PC-3 (cell line): Measurements from ENCODE around the gene TPM1. TPM values are rescaled to one million over a fixed set of nuclear protein-coding genes. Genes with fewer than 3 reads are reported as not detected.
A peak's percentile ranks its signal among the peaks of the same experiment; 100 is the strongest.

Source experiments
- ATAC-seq: fragments of 200-7000 bp; cut with Tn5 transposase; 2 replicates; pipeline ENCODE4 v1.9.1; 2020; ENCODE audit warnings: mild to moderate bottlenecking, moderate library complexity
- BruUV-seq: library from RNA; stranded (reverse); fragments of 400-500 nt; replicated peaks from 2 replicates; lab custom pipeline; 2021; lab: Mats Ljungman, UMichigan
- CTCF ChIA-PET: fragments of 300-600 bp; sonication (Branson Sonifier 250); formaldehyde crosslinking; loops from one replicate; lab custom pipeline; 2022; ENCODE audit warnings: antibody characterized with exemption; lab: Charles Lee
- POLR2A ChIA-PET: fragments of 300-600 bp; sonication (Branson Sonifier 250); formaldehyde crosslinking; loops from one replicate; lab custom pipeline; 2022; ENCODE audit warnings: antibody characterized with exemption; ENCODE audit not compliant: unreplicated experiment; lab: Charles Lee
- DNase-seq: peaks from one replicate; pipeline ENCODE4 v3.0.0-alpha.2; 2015
- H2AFZ ChIP-seq: fragments of 300-600 bp; sonication (generic); 2 replicates; pipeline ENCODE4 v1.6.0; 2016; ENCODE audit warnings: antibody characterized with exemption, low read length
- H3F3A ChIP-seq: fragments of 300-600 bp; sonication (generic); one replicate; pipeline ENCODE4 v1.6.0; 2017; ENCODE audit warnings: antibody characterized with exemption, low read length, control low read depth, mild to moderate bottlenecking; ENCODE audit not compliant: unreplicated experiment
- H3K27ac ChIP-seq: fragments of 300-600 bp; sonication (generic); 2 replicates; pipeline ENCODE4 v1.5.1; 2016; ENCODE audit warnings: mild to moderate bottlenecking, low read length
- H3K27me3 ChIP-seq: fragments of 300-600 bp; sonication (generic); 2 replicates; pipeline ENCODE4 v1.6.1; 2016; ENCODE audit warnings: low read length, mixed read lengths
- H3K36me3 ChIP-seq: fragments of 300-600 bp; sonication (generic); 2 replicates; pipeline ENCODE4 v1.6.1; 2016; ENCODE audit warnings: low read depth, mixed run types, low read length, mixed read lengths
- H3K4me1 ChIP-seq: fragments of 300-600 bp; sonication (generic); 2 replicates; pipeline ENCODE4 v1.5.1; 2016; ENCODE audit warnings: low read length; ENCODE audit not compliant: insufficient read depth
- H3K4me2 ChIP-seq: fragments of 300-600 bp; sonication (generic); 2 replicates; pipeline ENCODE4 v1.6.0; 2016; ENCODE audit warnings: low read length
- H3K4me3 ChIP-seq: fragments of 300-600 bp; sonication (generic); 2 replicates; pipeline ENCODE4 v1.5.1; 2016; ENCODE audit warnings: mild to moderate bottlenecking, low read length, mixed read lengths
- H3K79me2 ChIP-seq: fragments of 300-600 bp; sonication (generic); 2 replicates; pipeline ENCODE4 v1.6.1; 2017; ENCODE audit warnings: low read length, mixed read lengths
- H3K9ac ChIP-seq: fragments of 300-600 bp; sonication (generic); 2 replicates; pipeline ENCODE4 v1.6.0; 2016; ENCODE audit warnings: mild to moderate bottlenecking, low read length
- H3K9me2 ChIP-seq: fragments of 300-600 bp; sonication (generic); replicated peaks from 2 replicates; pipeline ENCODE4 v1.6.1; 2016; ENCODE audit warnings: mixed run types, low read length, mixed read lengths
- H3K9me3 ChIP-seq: fragments of 300-600 bp; sonication (generic); 2 replicates; pipeline ENCODE4 v1.6.1; 2016; ENCODE audit warnings: low read length, mixed read lengths
- H4K20me1 ChIP-seq: fragments of 300-600 bp; sonication (generic); 2 replicates; pipeline ENCODE4 v1.6.1; 2016; ENCODE audit warnings: low read length, mixed read lengths
- CTCF ChIP-seq: fragments of 300-600 bp; sonication (generic); conservative IDR thresholded peaks from 2 replicates; pipeline ENCODE4 v1.5.1; 2017; ENCODE audit warnings: antibody characterized with exemption, low read depth, mild to moderate bottlenecking, low read length
- EZH2 ChIP-seq: fragments of 300-600 bp; sonication (generic); IDR thresholded peaks from one replicate; pipeline ENCODE4 v1.6.1; 2017; ENCODE audit warnings: antibody characterized with exemption, mild to moderate bottlenecking, low read length; ENCODE audit not compliant: unreplicated experiment
- EZH2phosphoT487 ChIP-seq: fragments of 300-600 bp; sonication (generic); IDR thresholded peaks from 2 replicates; pipeline ENCODE4 v1.6.1; 2018; ENCODE audit warnings: mild to moderate bottlenecking, antibody characterized with exemption, low read length, borderline replicate concordance
- intact Hi-C: fragments of 100-400 bp; cut with micrococcal nuclease; formaldehyde crosslinking; loops from 2 replicates; pipeline ENCODE4 v1.9.0; 2023
- total RNA-seq: library from RNA; depleted of rRNA; stranded (reverse); fragments of >200 nt; gene quantifications from 2 replicates; pipeline ENCODE4 v1.2.3, GENCODE V29; 2014

The TPM1 gene
- total RNA-seq, 1 experiment from 2014 or later, result 127 TPM

DNA sequence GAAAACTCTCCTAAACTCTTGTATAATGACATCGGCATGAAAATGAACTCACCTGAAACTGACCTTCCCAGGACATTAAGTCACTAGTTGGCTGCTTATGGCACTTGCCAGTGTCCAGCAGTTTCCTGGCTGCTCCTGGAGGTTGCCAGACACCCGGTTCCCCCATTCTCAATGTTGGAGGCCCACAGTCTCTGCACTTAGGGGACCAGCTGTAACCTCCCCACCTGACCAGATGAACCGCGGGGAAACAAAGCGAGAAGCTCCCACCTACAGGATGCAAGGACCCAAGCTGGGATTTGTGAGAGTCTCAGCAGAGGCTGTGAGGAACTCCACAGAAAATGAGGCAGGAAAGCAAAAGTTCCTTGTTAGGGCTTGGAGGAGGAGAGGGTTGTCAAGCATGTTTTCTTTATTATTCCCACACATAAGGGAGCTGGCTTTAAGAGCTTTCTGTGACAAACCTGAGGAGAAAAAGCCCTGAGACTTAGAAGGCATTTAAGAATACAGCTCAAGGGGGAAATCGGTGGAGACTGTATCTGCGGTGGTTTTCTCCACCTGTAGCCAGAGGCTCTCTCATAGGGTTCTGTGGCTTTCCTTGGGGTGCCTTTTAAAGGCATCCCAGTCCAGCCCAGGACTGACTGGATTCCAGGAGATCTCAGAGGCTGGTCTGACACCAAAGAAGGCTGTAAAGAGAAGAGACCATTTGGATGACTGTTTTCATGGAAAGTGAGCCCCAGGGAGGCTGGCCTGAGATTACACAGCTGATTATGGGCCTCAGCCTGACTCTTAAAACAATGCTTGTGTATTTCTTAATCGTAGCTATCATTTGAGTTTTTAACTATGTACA, 4.6 kb downstream of the TPM1 start:
- peaks cover 64% of the 10 kb centered on the region for H3K79me2 ChIP-seq
- H2AFZ ChIP-seq, result peak overlapping the region; percentile 56; the same call in 1 of the 2 replicates
- H3K4me1 ChIP-seq, result peaks cover 64% of the 10 kb centered on the region
- TSS peak; percentile 13 for BruUV-seq
- no peaks in the 10 kb centered on the region for H3K27me3 ChIP-seq
- H3K4me3 ChIP-seq, result peak overlapping the region; percentile 81
- no peak for DNase-seq
- H3K9me3 ChIP-seq, result no peaks in the 10 kb centered on the region
- ChIA-PET CTCF (interaction anchor here (0.5 to 0.8 kb wide), 4 partner anchors 33 to 304 kb away, joined by 3 to 4 read pairs (median 4); no protein-coding TSS in a partner anchor), POLR2A (interaction anchor here (0.6 kb wide), 1 partner anchor 260 kb away, joined by 10 read pairs; no protein-coding TSS in a partner anchor)
- H3K36me3 ChIP-seq, result no peaks in the 10 kb centered on the region
- intact Hi-C loops, result loop anchor here (5.0 kb wide), 3 partner anchors 110 to 265 kb away; partner anchors contain the start of gene RPS27L
- no peaks in the 10 kb centered on the region for H3F3A ChIP-seq
- no peak for ATAC-seq
- H3K9me2 ChIP-seq, result no peaks in the 10 kb centered on the region
- H3K27ac ChIP-seq, result peak overlapping the region; percentile 89; the same call in 1 of the 2 replicates
- peak overlapping the region; percentile 91 for H3K4me2 ChIP-seq
- no peaks in the 10 kb centered on the region for H4K20me1 ChIP-seq
- peak overlapping the region; percentile 82; the same call in 1 of the 2 replicates for H3K9ac ChIP-seq
- TF ChIP-seq CTCF (no peak), EZH2phosphoT487 (no peak), EZH2 (no peak)

DNA sequence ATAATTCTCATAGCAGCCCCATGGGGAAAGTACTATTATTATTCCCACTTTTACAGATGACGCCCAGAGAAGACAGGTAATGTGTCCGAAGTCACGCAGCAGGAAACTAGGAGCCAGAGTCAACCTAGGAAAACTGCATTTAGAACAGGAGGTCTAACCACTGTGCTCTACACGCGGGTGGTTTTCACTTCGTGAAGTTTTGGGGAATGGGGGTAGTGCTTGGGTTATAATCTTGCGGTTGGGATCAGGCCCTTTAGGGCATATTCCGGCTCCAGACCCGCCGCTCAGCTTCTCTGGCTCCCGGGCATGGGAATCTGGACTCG, 5.2 kb downstream of the TPM1 start:
- Histone ChIP-seq H3F3A (no peaks in the 10 kb centered on the region), H4K20me1 (no peaks in the 10 kb centered on the region), H3K27ac (peak overlapping the region; percentile 89), H3K9me2 (no peaks in the 10 kb centered on the region), H3K4me2 (peak overlapping the region; percentile 91), H3K4me1 (peaks cover 64% of the 10 kb centered on the region), H2AFZ (peak overlapping the region; percentile 56), H3K9ac (peak overlapping the region; percentile 82), H3K4me3 (peak overlapping the region; percentile 81), H3K27me3 (no peaks in the 10 kb centered on the region), H3K9me3 (no peaks in the 10 kb centered on the region), H3K36me3 (no peaks in the 10 kb centered on the region), H3K79me2 (peaks cover 70% of the 10 kb centered on the region)
- intact Hi-C loops, result loop anchor here (1.0 to 5.0 kb wide), 5 partner anchors 46 to 265 kb away; partner anchors contain the start of gene RPS27L
- TF ChIP-seq EZH2phosphoT487 (no peak), CTCF (no peak), EZH2 (no peak)
- ATAC-seq, result no peak
- ChIA-PET CTCF (interaction anchor here (0.7 to 0.8 kb wide), 4 partner anchors 32 to 155 kb away, joined by 3 to 4 read pairs (median 4); no protein-coding TSS in a partner anchor), POLR2A (no interaction called here)
- BruUV-seq, result no TSS peak
- no peak for DNase-seq
